ENCODE results near the gene ARFRP1. TPM values are rescaled to one million over a fixed set of nuclear protein-coding genes. Genes with fewer than 3 reads are reported as not detected.
"Not testable (repeated sequence)": the region's sequence is repeated elsewhere in the genome, so short reads cannot be mapped to it uniquely, and the experiment has no call there.

Gene ARFRP1
- polyA plus RNA-seq, 12 donors, result 21.0 to 29.5 (median 23.0) TPM; not detected in 1

DNA sequence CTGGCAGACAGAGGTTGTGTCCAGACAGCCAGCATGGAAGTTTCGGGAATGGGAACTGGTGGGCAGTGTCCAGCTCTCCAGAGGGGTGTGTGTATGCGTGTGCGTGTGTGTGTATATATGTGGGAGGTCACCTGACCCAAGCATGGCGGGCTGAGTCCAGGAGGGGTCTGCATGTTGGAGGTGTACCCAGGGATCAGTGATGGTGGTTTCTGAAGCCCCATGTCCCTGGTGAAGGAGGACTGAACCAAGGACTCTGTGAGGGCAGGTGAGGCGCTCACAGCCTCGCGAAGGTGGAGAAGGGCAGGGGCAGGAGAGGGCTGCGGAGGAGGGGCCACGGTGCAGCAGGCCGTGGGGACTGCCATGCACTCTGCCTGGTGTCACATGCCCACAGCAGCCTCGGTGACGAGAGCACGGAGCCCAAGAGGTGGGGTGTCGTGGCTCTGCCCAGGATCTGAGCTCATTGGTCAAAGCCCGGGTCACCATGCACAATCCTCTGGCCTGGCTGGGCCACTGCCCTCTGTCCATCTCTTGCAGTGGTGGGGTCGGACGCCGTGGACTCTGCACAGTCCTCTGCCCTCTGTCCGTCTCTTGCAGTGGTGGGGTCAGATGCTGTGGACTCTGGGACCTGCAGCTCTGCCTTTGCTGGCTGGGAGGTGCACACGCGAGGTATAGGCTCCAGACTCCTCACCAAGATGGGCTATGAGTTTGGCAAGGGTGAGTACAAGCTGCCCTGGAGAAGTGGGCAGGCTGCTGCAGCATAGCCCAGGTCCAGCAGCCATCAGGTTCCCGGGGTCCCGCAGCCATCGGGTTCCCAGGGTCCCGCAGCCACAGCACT, 26.6 kb upstream of the ARFRP1 start:
- DNase-seq, result no peak

DNA sequence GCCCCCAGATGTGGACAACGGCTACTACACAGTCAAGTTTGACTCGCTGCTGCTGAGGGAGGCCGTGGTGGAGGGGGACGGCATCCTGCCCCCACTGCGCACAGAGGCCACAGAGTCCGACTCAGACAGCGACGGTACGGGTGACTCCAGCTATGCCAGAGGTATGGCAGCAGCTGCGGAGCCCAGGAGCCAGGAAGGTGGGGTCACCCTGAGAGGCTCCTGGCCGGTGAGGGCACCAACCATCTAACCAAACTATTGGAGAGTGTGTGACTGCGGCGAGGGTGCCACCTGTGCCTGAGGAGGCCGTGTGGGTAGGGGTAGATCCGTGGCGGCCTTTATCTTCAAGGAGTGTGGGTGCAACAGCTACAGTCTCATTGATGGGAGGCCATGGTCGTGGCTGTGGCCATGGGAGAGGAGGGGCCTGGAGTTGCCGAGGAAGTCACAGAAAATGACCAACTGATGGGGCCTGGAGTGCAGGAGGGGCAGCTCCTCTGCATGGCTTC, 25.9 kb upstream of the ARFRP1 start:
- no peak for DNase-seq

DNA sequence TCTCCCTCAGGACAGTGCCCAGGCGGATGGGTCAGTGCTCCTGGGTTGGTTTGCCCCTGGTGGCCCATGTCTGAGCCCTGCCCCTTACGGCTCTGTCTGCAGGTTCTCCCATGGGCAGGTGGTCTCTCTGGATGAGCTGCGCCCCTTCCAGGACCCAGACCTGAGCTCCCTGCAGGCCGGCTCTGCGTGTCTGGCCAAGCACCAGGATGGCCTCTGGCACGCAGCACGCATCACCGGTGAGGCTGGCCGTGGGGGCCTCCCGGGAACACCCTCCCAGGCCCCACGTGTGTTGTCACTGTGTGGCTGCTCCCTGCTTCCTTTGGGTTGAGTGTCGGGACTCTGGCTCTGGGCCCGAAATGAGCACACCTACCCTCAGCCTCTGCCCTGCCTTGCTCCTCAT, 25.3 kb upstream of the ARFRP1 start:
- no peak for DNase-seq

DNA sequence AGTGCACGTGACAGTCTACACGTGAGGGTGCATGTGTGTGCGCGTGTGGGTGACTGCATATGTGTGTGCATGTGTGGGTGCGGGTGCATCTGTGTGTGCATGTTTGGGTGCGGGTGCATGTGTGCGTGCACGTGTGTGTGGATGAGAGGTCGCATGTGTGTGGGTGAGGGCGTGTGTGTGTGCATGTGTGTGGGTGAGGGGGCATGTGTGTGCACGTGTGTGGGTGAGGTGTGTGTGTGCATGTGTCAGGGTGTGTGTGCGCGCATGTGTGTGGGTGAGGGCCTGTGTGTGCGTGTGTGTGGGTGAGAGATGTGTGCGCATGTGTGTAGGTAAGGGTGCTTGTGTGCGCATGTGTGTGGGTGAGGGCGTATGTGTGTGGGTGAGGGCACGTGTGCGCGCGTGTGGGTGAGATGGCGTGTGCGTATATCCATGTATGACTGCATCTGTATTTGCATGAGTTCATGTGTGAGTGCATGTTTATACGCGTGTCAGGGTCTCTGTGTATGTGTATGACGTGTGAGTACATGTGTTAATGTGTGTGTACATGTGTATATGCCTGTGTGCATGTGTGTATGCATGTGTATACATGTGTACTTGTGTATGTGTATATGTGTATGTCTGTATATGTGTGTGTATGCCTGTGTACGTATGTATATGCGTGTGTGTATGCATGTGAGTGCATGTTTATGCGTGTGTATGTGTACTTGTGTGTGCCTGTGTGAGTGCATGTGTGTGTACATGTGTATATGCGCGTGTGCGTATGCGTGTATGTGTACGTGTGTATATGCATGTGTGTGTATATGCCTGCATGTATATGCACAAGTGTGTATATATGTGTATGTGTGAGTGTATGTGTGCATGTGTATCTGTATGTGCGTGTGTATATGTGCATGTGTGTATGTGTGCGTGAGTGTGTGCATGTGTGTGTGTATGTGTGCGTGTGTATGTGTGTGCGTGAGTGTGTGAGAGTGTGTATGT, 24.6 kb upstream of the ARFRP1 start:
- DNase-seq, result no peak

DNA sequence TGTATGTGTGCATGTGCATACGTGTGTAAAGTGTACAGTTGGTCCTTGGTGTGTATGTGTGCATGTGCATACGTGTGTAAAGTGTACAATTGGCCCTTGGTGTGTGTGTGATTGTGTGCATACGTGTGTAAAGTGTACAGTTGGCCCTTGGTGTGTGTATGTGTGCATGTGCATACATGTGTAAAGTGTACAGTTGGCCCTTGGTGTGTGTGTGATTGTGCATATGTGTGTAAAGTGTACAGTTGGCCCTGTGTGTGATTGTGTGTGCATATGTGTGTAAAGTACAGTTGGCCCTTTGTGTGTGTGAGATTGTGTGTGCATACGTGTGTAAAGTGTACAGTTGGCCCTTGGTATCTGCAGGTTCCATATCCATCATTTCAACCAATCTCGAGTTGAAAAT, 23.6 kb upstream of the ARFRP1 start:
- DNase-seq, result no peak

DNA sequence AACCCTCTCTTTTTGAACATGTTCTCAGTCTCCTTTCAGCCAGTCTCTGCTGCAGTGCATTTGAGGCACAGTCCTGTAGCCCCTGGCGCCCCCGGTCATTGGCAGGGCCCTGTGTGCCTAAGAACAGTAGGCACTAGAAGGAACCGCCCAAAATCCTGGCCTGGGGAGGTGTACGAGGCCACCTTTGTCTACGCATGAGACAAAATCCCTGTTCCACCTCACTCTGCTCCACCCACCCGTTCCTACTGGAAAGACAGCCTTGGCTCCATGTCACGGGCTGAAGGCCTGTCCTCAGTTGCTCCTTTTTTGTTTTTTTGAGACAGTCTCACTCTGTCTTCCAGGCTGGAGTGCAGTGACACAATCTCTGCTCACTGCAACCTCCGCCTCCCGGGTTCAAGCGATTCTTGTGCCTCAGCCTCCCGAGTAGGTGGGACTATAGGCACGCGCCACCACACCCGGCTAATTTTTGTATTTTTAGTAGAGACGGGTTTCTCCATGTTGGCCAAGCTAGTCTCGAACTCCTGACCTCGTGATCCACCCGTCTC, 22.5 kb upstream of the ARFRP1 start:
- not testable (repeated sequence) for DNase-seq

DNA sequence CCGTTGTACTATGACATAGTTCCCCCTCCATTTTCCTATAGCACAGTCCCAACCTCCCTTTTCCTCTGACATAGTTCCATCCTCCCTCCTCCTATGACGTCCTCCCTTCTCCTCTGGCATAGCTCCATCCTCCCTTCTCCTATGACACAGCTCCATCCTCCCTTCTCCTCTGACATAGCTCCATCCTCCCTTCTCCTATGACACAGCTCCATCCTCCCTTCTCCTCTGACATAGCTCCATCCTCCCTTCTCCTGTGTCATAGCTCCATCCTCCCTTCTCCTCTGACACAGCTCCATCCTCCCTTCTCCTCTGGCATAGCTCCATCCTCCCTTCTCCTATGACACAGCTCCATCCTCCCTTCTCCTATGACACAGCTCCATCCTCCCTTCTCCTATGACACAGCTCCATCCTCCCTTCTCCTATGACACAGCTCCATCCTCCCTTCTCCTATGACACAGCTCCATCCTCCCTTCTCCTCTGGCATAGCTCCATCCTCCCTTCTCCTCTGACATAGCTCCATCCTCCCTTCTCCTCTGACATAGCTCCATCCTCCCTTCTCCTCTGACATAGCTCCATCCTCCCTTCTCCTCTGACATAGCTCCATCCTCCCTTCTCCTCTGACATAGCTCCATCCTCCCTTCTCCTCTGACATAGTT, 15.3 kb upstream of the ARFRP1 start:
- not testable (repeated sequence) for DNase-seq

DNA sequence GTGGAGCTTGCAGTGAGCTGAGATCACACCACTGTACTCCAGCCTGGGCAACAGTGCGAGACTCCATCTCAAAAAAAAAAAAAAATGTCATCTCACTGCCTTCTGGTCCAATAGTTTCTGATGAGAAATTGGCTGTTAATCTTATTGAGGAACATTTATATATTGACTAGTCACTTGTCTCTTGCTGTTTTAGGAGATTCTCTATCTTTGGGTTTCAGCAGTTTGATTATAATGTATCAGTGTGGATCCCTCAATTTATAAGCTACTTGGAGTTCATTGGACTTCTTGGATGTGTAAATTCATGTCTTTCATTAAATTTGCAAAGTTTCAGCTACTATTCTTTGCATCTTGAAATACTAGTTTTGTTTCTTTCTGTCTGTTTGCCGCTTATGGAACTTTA, 11.2 kb upstream of the ARFRP1 start:
- DNase-seq, result no peak

DNA sequence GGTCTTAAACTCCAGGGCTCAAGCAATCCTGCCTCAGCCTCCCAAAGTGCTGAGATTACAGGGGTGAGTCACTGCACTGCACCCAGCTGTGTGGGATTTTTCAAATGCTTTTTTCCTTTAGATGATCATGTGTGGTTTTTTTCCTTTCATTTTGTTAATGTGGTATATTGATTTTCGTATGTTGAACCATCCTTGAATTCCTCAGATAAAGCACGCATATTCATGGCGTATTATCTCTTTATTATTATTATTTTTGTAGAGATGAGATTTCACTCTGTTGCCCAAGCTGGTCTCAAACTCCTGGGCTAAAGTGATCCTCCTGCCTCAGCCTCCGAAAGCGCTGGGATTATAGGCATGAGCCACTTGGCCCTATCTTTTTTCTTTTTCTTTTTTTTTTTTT, 7.1 kb upstream of the ARFRP1 start:
- no peak for DNase-seq

DNA sequence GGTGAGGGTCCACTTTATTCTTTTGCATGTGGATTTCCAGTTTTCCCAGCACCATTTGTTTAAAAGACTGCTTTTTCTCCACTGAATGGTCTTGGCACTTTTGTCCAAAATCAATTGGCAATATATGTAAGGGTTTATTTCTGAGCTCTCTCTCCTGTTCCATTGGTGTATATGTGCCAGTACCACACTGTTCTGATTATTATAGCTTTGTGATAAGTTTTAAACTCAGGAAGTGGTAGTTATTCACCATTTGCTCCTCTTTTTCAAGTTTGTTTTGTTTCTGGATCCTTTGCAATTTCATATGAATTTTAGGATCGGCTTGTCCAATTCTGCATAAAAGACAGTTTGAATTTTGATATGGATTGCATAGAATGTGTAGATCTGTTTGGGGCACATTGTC, 4.4 kb upstream of the ARFRP1 start:
- no peak for DNase-seq

DNA sequence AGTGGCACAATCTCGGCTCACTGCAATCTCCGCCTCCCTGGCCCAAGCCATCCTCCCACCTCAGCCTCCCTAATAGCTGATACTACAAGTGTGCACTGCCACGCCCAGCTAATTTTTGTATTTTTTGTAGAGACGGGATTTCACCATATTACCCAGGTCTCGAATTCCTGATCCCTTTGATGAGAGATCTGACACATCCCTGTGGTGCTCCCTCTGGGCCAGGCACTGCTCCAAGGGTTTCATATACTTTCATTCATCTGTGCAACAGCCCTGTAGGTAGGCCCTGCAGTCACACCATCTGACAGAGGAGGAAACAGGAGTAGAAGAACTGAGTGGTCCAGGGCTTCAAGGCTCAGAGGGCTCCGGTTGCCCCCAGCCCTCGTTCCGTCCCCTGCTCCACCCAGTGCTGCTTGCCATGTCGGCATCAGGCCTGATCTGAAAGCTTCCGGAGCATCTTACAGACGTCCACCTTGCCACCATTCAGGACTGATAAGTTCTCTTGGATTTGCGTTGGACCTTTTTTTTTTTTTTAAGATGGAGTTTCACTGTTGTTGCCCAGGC, 3.4 kb upstream of the ARFRP1 start:
- no peak for DNase-seq

DNA sequence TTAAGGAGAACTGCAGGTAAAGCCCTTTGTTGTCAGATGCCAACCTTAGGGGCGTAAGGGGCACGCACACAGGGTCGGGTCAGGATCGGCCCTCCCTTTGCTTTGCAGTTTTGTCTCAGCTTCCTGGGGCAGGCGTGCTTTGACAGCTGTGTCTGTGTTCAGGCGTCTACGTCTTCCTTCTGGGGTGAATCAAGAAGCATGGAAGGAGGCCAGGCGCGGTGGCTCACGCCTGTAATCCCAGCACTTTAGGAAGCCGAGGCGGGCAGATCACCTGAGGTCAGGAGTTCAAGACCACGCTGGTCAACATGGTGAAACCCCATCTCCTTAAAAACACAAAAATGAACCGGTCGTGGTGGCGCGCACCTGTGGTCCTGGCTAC, 1.4 kb upstream of the ARFRP1 start:
- DNase-seq, result no peak

DNA sequence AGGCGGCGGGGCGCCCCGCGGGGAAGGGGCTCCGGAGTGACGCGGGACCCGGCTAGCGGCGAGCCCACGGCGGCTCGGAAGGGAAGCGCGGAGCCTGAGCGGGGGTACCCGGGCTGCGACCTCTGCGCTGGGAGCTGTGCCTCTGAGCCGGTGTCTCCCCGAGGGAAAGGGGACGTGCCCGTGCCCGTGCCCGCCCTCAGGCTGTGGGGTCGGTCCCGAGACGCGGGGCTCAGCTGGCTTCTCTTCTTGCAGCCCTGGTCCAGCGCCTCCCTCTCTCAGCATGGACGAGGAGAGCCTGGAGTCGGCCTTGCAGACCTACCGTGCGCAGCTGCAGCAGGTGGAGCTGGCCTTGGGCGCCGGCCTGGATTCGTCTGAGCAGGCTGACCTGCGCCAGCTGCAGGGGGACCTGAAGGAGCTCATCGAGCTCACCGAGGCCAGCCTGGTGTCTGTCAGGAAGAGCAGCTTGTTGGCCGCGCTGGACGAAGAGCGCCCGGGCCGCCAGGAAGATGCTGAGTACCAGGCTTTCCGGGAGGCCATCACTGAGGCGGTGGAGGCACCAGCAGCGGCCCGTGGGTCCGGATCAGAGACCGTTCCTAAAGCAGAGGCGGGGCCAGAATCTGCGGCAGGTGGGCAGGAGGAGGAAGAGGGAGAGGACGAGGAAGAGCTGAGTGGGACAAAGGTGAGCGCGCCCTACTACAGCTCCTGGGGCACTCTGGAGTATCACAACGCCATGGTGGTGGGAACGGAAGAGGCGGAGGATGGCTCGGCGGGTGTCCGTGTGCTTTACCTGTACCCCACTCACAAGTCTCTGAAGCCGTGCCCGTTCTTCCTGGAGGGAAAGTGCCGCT, 749 bp upstream of the ARFRP1 start:
- DNase-seq, result no peak

DNA sequence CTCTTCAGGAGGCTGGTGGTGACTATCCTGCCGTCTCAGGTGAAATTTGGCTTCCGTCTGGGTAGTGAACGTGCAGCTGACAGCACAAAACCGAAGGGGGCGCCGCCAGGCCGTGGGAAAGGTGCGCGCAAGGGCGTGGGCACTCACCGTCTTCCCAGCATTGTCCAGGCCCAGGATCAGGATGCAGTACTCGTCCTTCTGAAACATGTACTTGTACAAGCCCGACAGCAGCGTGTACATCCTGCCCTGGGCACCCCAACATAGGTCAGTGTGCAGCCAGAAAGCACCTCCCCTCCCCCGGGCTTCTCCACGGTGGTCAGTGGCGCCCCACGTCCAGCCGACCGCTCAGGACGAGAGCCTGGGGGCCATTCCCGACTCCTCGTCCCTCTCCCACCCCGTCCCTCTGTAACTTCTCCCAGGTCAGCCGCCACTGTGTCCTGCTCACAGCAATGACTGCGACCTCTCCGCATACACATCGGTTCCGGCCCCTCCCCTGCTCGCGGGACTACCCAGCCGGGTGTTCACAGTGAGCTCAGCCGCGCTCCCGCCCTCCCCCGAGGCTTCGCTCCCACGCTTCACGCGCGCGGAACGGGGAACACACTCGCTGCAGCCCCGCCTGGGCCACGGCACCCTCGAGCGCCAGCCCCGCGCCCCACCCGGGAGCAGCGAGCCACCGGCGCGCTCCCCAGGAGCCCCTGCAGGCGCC, 771 bp downstream of the ARFRP1 start:
- no peak for DNase-seq

DNA sequence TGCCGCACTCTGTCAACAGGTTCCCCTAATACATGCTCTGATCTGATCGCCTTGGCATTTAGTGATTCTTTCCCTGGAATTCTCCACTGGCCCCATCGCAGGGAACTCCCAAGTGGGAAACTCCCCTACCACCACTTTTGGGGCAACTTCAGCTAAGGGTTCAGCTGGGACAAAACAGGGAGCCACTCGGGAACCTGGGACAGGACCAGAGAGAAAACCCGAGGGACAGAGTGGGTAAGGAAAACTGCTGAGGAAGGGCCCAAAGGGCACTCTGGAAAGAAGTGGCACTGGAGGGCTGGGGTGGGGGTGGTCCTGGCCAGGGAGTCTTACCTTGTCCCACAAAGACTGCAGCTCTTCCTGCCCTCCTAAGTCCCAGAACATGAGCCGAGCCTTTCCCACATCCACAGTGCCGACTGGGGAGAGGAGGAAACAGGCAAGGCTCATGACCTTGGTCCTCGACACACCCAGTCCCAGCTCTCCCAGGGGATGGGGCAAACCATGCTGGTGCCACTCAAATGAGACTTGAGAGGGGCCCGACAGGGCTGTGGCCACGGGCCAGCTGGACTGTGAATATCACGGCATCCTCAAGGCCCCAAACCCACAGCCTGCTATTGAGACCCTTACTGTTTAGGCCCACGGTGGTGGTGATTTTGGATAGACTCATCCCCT, 1.6 kb downstream of the ARFRP1 start:
- no peak for DNase-seq

DNA sequence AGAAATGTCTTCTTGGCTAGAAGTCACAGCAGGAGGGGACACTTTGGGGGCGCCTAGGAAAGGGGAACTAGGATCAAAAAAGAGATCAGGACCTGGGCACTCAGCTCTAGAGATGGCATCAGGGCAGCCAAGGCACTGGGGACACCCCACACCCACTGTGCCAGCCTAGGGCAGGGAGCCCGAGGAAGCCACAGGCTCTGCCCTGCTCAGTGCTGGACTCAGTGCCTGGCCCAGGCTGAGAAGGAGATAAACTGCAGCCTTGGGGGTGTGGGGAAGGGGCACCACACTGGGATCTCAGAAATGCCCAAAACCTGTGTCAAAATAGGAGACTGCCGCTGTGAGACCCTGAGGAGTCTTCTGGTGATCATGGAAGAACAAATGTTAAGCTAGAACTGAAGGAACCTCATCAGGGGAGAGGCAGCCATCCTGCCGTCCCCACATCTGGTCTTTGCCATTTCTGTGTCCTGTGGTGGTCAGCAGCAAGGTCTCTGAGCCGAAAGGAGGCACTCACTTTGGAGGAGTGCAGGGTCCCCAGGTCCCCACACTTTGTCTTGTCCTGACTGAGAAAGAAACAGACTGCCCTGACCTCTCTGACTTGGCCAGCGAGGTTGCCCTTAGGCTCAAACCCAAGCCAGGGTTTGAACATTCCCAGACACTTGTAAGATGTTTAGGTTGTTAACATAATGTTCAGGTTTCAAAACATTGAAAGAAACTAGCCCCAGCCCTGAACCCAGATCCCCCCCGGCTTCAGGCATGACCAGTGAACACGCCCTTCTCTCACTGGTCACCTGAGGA, 2.3 kb downstream of the ARFRP1 start:
- no peak for DNase-seq

DNA sequence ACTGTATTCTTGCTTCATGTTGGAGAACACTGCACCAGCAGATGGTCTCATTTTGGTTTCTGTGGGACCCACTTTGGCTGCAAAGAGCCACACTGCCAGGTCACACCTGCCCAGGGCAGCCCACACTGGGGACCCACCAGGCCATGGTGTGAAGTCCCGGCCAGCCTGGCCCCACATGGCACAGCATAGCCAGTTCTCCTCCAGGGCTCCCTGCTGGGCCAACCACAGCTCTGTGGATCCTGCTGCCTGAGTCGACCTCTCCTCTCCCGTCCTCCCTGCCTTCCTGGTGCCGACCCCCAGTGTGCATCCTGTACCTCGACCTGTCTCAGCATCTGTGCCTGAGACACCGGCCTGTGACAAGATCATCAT, 3.0 kb downstream of the ARFRP1 start:
- no peak for DNase-seq

DNA sequence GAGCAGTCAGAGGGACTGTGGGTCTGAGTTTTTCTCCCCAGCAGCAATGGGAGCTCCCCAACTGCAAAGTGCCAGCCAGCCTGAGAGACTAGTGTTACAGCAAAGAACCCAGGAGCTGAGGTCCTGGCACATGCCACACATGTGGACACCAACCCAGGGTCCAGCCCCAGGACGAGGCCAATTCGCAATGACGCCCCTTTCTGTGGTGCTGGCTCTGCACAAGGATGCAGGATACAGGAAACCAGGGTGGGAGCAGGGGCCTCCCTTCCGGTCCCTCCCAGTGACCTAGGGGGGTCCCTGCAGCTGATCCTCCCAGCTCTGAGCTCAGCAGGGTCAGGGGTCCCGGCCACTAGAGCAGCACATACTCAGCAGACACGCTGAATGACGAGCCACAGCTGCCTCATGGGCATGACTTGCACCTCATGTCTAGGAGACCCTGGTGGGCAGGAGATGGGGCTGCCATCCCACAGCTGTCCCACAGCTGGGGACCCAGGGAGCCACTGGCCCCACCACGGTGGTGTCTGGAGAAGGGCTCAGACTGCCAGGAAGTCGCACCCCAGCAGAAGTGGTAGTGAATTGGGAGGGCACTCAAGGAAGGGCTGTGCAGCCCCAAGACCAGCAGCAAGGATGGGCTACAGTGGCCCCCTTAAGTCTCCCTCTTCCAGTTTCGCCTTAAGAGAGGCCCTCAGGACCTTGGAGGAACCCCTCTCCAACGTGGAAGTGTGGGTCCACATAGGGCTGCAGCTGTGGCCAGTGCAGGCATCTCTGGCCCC, 3.6 kb downstream of the ARFRP1 start:
- no peak for DNase-seq

Data from muscle of arm (tissue), 12 donors.